Fibroblast of lung (primary cell): ENCODE measurements around the gene CMSS1. TPM values are rescaled to one million over a fixed set of nuclear protein-coding genes. Genes with fewer than 3 reads are reported as not detected.

Source experiments
- DNase-seq, 2 donors: peaks; one replicate each; pipeline versions ENCODE4 v3.0.0 to v3.0.0-alpha.2; 2010; ENCODE audit warnings: low read depth in 2 of 2
- H2AFZ ChIP-seq: 2 replicates; pipeline ENCODE4 v1.5.1; 2012; ENCODE audit warnings: low read length, control low read depth, inconsistent platforms
- H3K27ac ChIP-seq: 2 replicates; pipeline ENCODE4 v1.5.1; 2011; ENCODE audit warnings: low read length, control low read depth; ENCODE audit not compliant: insufficient read depth
- H3K27me3 ChIP-seq: 2 replicates; pipeline ENCODE4 v1.5.1; 2011; ENCODE audit warnings: mild to moderate bottlenecking, low read length; ENCODE audit not compliant: control insufficient read depth, insufficient read depth
- H3K36me3 ChIP-seq: 2 replicates; pipeline ENCODE4 v1.5.1; 2011; ENCODE audit warnings: low read length; ENCODE audit not compliant: control insufficient read depth, insufficient read depth
- H3K4me1 ChIP-seq: 2 replicates; pipeline ENCODE4 v1.5.1; 2011; ENCODE audit warnings: low read length; ENCODE audit not compliant: control insufficient read depth, insufficient read depth; ENCODE audit errors: extremely low read depth
- H3K4me2 ChIP-seq: 2 replicates; pipeline ENCODE4 v1.5.1; 2011; ENCODE audit warnings: low read length, control low read depth; ENCODE audit not compliant: insufficient read depth; ENCODE audit errors: extremely low read depth
- H3K4me3 ChIP-seq, 4 experiments: fragments of 200-600 bp in 1 of 4; sonication (generic) in 1 of 4; replicated peaks in 1 of 4; 2 replicates each; pipeline ENCODE4 v1.5.1; 2011 to 2016; ENCODE audit warnings: low read length in 4 of 4, low read depth in 3 of 4, mild to moderate bottlenecking in 3 of 4, control low read depth in 2 of 4, inconsistent platforms in 1 of 4, mixed read lengths in 1 of 4; ENCODE audit not compliant: insufficient read depth in 1 of 4; ENCODE audit errors: control extremely low read depth in 1 of 4
- H3K79me2 ChIP-seq: 2 replicates; pipeline ENCODE4 v1.5.1; 2012; ENCODE audit warnings: mild to moderate bottlenecking, low read length, inconsistent platforms; ENCODE audit not compliant: control insufficient read depth, insufficient read depth
- H3K9ac ChIP-seq: 2 replicates; pipeline ENCODE4 v1.5.1; 2011; ENCODE audit warnings: mild to moderate bottlenecking, low read length, control low read depth; ENCODE audit not compliant: insufficient read depth
- H3K9me3 ChIP-seq: 2 replicates; pipeline ENCODE4 v1.5.1; 2012; ENCODE audit warnings: low read depth, low read length; ENCODE audit not compliant: control insufficient read depth, insufficient read depth
- H4K20me1 ChIP-seq: 2 replicates; pipeline ENCODE4 v1.5.1; 2011; ENCODE audit warnings: low read length; ENCODE audit not compliant: control insufficient read depth, insufficient read depth; ENCODE audit errors: extremely low read depth
- EZH2 ChIP-seq: IDR thresholded peaks from 2 replicates; pipeline ENCODE4 v1.5.1; 2012; ENCODE audit warnings: low read length, control low read depth, mild to moderate bottlenecking; ENCODE audit errors: missing control alignments
- polyA plus RNA-seq, 2 donors: library from polyadenylated mRNA; depleted of rRNA in 1 of 2; stranded (reverse) in 1 of 2; unstranded in 1 of 2; fragments of >200 nt; gene quantifications; 2 replicates each; pipeline ENCODE4 v1.2.1, GENCODE V29; 2011 to 2012; ENCODE audit warnings: missing spikeins in 1 of 2
- total RNA-seq: library from RNA; depleted of rRNA; stranded (reverse); fragments of >200 nt; gene quantifications from 2 replicates; pipeline ENCODE4 v1.2.1, GENCODE V29; 2014
- TF ChIP-seq, protein P1 (sequence below), 2 donors: IDR thresholded peaks in 1 of 2; conservative IDR thresholded peaks in 1 of 2; 1 replicate in 1 of 2; 2 replicates in 1 of 2; pipeline ENCODE4 v1.5.1; 2011 to 2012; ENCODE audit warnings: low read length in 2 of 2, control low read depth in 1 of 2, inconsistent platforms in 1 of 2, low read depth in 1 of 2, mild to moderate bottlenecking in 1 of 2

Gene CMSS1
- total and polyA plus RNA-seq, 2 donors (not counting 1 experiment from before 2014, with no cell fraction given) = 6.9 to 13.2 TPM

DNA sequence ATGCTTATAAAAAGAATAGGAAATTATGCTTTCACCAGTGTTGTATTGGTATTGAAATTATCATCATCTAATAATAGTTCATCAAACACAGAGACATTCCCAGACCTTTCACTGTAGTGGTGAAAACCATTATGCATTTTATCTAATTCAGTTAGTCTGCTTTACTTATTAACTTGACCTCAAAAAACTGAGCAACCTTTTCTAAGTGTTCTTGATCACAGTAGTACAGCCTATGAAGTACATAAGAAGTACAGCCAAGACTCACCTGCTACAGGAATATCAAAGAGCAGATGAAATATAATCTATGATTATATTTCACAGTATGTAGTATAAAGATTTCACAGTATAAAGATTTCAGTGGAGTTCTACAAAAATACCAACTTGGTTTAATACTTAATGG is 221.4 kb downstream of the CMSS1 start:
- Histone ChIP-seq H3K79me2 (no peaks in the 10 kb centered on the region), H3K4me3 (no peak overlapping the region), H3K9me3 (no peaks in the 10 kb centered on the region), H3K9ac (no peak overlapping the region), H3K27ac (no peak overlapping the region), H4K20me1 (no peaks in the 10 kb centered on the region), H2AFZ (no peak overlapping the region), H3K36me3 (no peaks in the 10 kb centered on the region), H3K4me1 (peaks cover 24% of the 10 kb centered on the region), H3K27me3 (no peaks in the 10 kb centered on the region), H3K4me2 (no peak overlapping the region)
- no peak for DNase-seq
- TF ChIP-seq EZH2 = no peak
- TF ChIP-seq, protein P1, sequence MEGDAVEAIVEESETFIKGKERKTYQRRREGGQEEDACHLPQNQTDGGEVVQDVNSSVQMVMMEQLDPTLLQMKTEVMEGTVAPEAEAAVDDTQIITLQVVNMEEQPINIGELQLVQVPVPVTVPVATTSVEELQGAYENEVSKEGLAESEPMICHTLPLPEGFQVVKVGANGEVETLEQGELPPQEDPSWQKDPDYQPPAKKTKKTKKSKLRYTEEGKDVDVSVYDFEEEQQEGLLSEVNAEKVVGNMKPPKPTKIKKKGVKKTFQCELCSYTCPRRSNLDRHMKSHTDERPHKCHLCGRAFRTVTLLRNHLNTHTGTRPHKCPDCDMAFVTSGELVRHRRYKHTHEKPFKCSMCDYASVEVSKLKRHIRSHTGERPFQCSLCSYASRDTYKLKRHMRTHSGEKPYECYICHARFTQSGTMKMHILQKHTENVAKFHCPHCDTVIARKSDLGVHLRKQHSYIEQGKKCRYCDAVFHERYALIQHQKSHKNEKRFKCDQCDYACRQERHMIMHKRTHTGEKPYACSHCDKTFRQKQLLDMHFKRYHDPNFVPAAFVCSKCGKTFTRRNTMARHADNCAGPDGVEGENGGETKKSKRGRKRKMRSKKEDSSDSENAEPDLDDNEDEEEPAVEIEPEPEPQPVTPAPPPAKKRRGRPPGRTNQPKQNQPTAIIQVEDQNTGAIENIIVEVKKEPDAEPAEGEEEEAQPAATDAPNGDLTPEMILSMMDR (conservative IDR thresholded peaks at IDR 0.05 in 1 of 2, IDR thresholded peaks at IDR 0.05 in 1 of 2; ENCODE audit: low read depth in 1 of 2, low read length in 2 of 2) = no peak

DNA sequence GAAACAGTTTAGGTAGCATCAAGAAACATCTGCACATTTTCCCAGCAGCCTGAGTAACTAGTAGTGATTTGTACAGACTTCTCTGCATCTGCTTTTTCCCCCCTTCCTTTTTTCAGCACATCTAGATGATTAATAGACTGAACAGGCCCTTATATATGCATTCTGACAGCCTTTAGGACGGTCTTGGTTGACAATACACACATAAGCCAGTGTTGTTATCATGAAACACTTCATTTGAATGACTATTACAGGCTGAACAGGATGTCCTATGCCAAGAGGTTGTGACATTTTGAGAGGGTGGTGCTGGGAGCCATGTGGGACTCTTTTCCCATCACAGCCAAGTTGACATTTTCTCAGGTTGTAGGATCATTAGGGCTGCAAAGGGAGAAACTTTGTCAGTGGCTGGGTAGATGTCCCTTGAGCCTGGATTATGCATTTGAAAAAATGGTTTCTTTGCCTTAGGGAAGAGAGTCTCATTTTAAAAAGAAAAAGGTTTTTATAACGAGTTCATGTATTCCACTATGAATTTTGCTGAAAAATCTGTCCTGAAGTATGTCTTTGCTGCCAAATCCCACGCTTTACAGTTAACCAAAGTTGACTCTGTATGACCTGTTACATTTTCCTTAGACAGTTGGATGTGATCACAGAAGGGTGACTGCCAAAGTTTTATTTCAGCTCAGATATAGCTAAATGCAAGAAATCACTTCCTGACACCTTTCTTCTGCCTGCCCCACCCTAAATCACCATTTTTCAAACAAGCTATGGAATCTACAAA is 223.0 kb downstream of the CMSS1 start:
- DNase-seq = peak; percentile 87 to 92

DNA sequence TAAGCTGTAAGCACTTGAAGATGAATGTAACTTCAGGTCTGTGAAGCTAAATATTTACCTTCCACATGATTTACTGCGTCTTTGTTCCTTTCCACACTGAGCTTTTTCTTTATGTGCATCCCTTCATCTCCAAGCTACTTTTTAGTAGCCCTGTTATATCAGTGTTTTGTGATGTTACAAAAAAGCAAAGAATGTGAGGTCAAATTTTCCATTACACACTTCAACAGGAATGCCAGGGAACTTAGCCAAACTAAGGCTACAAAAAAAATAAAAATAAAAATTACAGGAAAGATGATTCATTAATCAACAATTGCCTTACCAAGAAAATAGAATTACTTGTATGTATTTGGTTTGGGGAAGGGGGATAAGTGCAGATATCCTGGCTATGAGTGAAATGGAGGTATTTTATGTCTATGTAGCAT is 223.7 kb downstream of the CMSS1 start:
- Histone ChIP-seq H3K4me2 (peak overlapping the region; percentile 51), H3K27me3 (no peaks in the 10 kb centered on the region), H3K36me3 (no peaks in the 10 kb centered on the region), H4K20me1 (no peaks in the 10 kb centered on the region), H3K27ac (peak overlapping the region; percentile 86), H3K4me1 (peaks cover 37% of the 10 kb centered on the region), H3K9me3 (no peaks in the 10 kb centered on the region), H3K9ac (peak overlapping the region; percentile 52), H2AFZ (no peak overlapping the region), H3K79me2 (no peaks in the 10 kb centered on the region), H3K4me3 (no peak overlapping the region)
- no peak for TF ChIP-seq EZH2
- TF ChIP-seq, protein P1 (conservative IDR thresholded peaks at IDR 0.05 in 1 of 2, IDR thresholded peaks at IDR 0.05 in 1 of 2; ENCODE audit: low read depth in 1 of 2, low read length in 2 of 2) = no peak
- DNase-seq = peak; percentile 92

More for the DNA sequence above, 223.0 kb downstream of the CMSS1 start:
- H3K27me3 ChIP-seq = no peaks in the 10 kb centered on the region
- no peak overlapping the region for H3K4me3 ChIP-seq
- H3K4me1 ChIP-seq = peaks cover 31% of the 10 kb centered on the region
- peak overlapping the region; percentile 86 for H3K27ac ChIP-seq
- peak overlapping the region; percentile 48 for H3K9ac ChIP-seq
- no peak overlapping the region for H2AFZ ChIP-seq
- no peaks in the 10 kb centered on the region for H3K36me3 ChIP-seq
- H4K20me1 ChIP-seq = no peaks in the 10 kb centered on the region
- peak overlapping the region; percentile 18 for H3K4me2 ChIP-seq
- no peaks in the 10 kb centered on the region for H3K9me3 ChIP-seq
- no peaks in the 10 kb centered on the region for H3K79me2 ChIP-seq
- TF ChIP-seq, protein P1 (conservative IDR thresholded peaks at IDR 0.05 in 1 of 2, IDR thresholded peaks at IDR 0.05 in 1 of 2; ENCODE audit: low read depth in 1 of 2, low read length in 2 of 2) = no peak
- TF ChIP-seq EZH2 = no peak
